Trophoblast cell (in vitro differentiated cells and primary cell): ENCODE measurements around the gene CTRB1.
A peak's percentile ranks its signal among the peaks of the same experiment; 100 is the strongest.

Experiments used
- DNase-seq, 2 donors: peaks; one replicate each; pipeline ENCODE4 v3.0.0-alpha.2; 2016
- H2AFZ ChIP-seq: 2 replicates; pipeline ENCODE4 v1.6.1; 2013; ENCODE audit warnings: low read length, moderate library complexity, mild to moderate bottlenecking; ENCODE audit not compliant: insufficient read depth, poor library complexity
- H2AK5ac ChIP-seq: 2 replicates; pipeline ENCODE4 v1.6.1; 2013; ENCODE audit warnings: mild to moderate bottlenecking, low read length
- H2BK120ac ChIP-seq: 2 replicates; pipeline ENCODE4 v1.6.1; 2013; ENCODE audit warnings: low read length, mild to moderate bottlenecking, moderate library complexity; ENCODE audit not compliant: insufficient read depth, poor library complexity
- H2BK12ac ChIP-seq: 2 replicates; pipeline ENCODE4 v1.6.1; 2013; ENCODE audit warnings: mild to moderate bottlenecking, low read length, moderate library complexity
- H2BK5ac ChIP-seq: 2 replicates; pipeline ENCODE4 v1.6.1; 2013; ENCODE audit warnings: low read length, low read depth, moderate library complexity, mild to moderate bottlenecking; ENCODE audit not compliant: poor library complexity
- H3K14ac ChIP-seq: 2 replicates; pipeline ENCODE4 v1.6.1; 2013; ENCODE audit warnings: mild to moderate bottlenecking, low read length
- H3K18ac ChIP-seq: 2 replicates; pipeline ENCODE4 v1.6.1; 2013; ENCODE audit warnings: mild to moderate bottlenecking, low read length
- H3K23ac ChIP-seq: 2 replicates; pipeline ENCODE4 v1.6.1; 2013; ENCODE audit warnings: low read length
- H3K27ac ChIP-seq: 2 replicates; pipeline ENCODE4 v1.5.1; 2013; ENCODE audit warnings: low read depth, mild to moderate bottlenecking, inconsistent platforms, low read length, moderate library complexity
- H3K27me3 ChIP-seq: 2 replicates; pipeline ENCODE4 v1.6.1; 2013; ENCODE audit warnings: inconsistent platforms, mild to moderate bottlenecking, low read length, moderate library complexity; ENCODE audit not compliant: insufficient read depth
- H3K36me3 ChIP-seq, 2 experiments: 1 replicate in 1 of 2; 2 replicates in 1 of 2; pipeline ENCODE4 v1.6.1; 2013; ENCODE audit warnings: low read length in 2 of 2, mild to moderate bottlenecking in 2 of 2, moderate library complexity in 1 of 2; ENCODE audit not compliant: insufficient read depth in 2 of 2, control insufficient read depth in 1 of 2
- H3K4ac ChIP-seq: 2 replicates; pipeline ENCODE4 v1.6.1; 2013; ENCODE audit warnings: low read depth, mild to moderate bottlenecking, low read length, moderate library complexity
- H3K4me1 ChIP-seq, 2 experiments: 1 replicate in 1 of 2; 2 replicates in 1 of 2; pipeline ENCODE4 v1.6.1; 2013; ENCODE audit warnings: low read length in 2 of 2, mild to moderate bottlenecking in 2 of 2, moderate library complexity in 1 of 2; ENCODE audit not compliant: insufficient read depth in 2 of 2, control insufficient read depth in 1 of 2
- H3K4me2 ChIP-seq: 2 replicates; pipeline ENCODE4 v1.6.1; 2013; ENCODE audit warnings: inconsistent platforms, mild to moderate bottlenecking, low read length, moderate library complexity
- H3K4me3 ChIP-seq: 2 replicates; pipeline ENCODE4 v1.5.1; 2013; ENCODE audit warnings: mild to moderate bottlenecking, low read depth, low read length, inconsistent platforms
- H3K79me1 ChIP-seq: one replicate; pipeline ENCODE4 v1.6.1; 2013; ENCODE audit warnings: low read length
- H3K79me2 ChIP-seq: 2 replicates; pipeline ENCODE4 v1.6.1; 2013; ENCODE audit warnings: low read length, mild to moderate bottlenecking; ENCODE audit not compliant: control insufficient read depth, insufficient read depth, poor library complexity
- H3K9ac ChIP-seq: 2 replicates; pipeline ENCODE4 v1.6.1; 2013; ENCODE audit warnings: mild to moderate bottlenecking, low read length
- H3K9me3 ChIP-seq: 2 replicates; pipeline ENCODE4 v1.6.1; 2013; ENCODE audit warnings: low read depth, mild to moderate bottlenecking, control low read depth, inconsistent platforms, low read length; ENCODE audit not compliant: insufficient read depth
- H4K12ac ChIP-seq: 2 replicates; pipeline ENCODE4 v1.6.1; 2013; ENCODE audit warnings: low read depth, mild to moderate bottlenecking, low read length, moderate library complexity
- H4K8ac ChIP-seq: 2 replicates; pipeline ENCODE4 v1.6.1; 2013; ENCODE audit warnings: low read depth, mild to moderate bottlenecking, low read length, moderate library complexity
- H4K91ac ChIP-seq: one replicate; pipeline ENCODE4 v1.6.1; 2013; ENCODE audit warnings: low read depth, mild to moderate bottlenecking, low read length, moderate library complexity
- WGBS: extraction: QIAGEN DNeasy Blood & Tissue Kit; methylation state at CpG from one replicate; pipeline ENCODE4 v1.1.7; 2013; ENCODE audit warnings: missing lambda C conversion rate; ENCODE audit not compliant: insufficient read length, insufficient coverage; ENCODE audit errors: extremely low coverage; 5-methylcytosine and 5-hydroxymethylcytosine counted together

The CTRB1 gene

GRCh38 chr16:75252049-75252864 is 33.5 kb downstream of the CTRB1 start:
- Histone ChIP-seq H2BK120ac (peak overlapping the region; percentile 98), H3K18ac (peak overlapping the region; percentile 98), H4K12ac (peak overlapping the region; percentile 64), H3K9me3 (no peaks in the 10 kb centered on the region), H4K8ac (peak overlapping the region; percentile 82), H3K79me2 (peaks cover 68% of the 10 kb centered on the region), H3K36me3 (peaks cover 15 to 18% of the 10 kb centered on the region in 2 experiments), H3K4me3 (no peak overlapping the region), H2AK5ac (peak overlapping the region; percentile 98), H2BK12ac (peak overlapping the region; percentile 95), H3K4me1 (peaks cover 78% of the 10 kb centered on the region in 2 experiments), H3K27me3 (no peaks in the 10 kb centered on the region), H4K91ac (peak overlapping the region; percentile 99), H2BK5ac (peak overlapping the region; percentile 97), H3K23ac (no peak overlapping the region), H2AFZ (peak overlapping the region; percentile 33), H3K27ac (peak overlapping the region; percentile 99), H3K9ac (peak overlapping the region; percentile 16), H3K14ac (peak overlapping the region; percentile 99), H3K4ac (peak overlapping the region; percentile 90), H3K4me2 (peak overlapping the region; percentile 22), H3K79me1 (peaks cover 58% of the 10 kb centered on the region)
- no CpG with 5 or more reads among the region's 24 CpGs for WGBS
- no peak for DNase-seq

- peak overlapping the region; percentile 90 for H3K4ac ChIP-seq
- WGBS: no CpG with 5 or more reads among the region's 15 CpGs
- H3K27ac ChIP-seq: peak overlapping the region; percentile 99
- H3K79me2 ChIP-seq: peaks cover 65% of the 10 kb centered on the region
- H4K91ac ChIP-seq: peak overlapping the region; percentile 99
- H3K4me2 ChIP-seq: peak overlapping the region; percentile 28
- H3K18ac ChIP-seq: peak overlapping the region; percentile 98
- peak overlapping the region; percentile 47 for H2AFZ ChIP-seq
- H3K79me1 ChIP-seq: peaks cover 61% of the 10 kb centered on the region
- H3K9me3 ChIP-seq: no peaks in the 10 kb centered on the region
- peaks cover 77% of the 10 kb centered on the region in 2 experiments for H3K4me1 ChIP-seq
- H2BK120ac ChIP-seq: peak overlapping the region; percentile 98
- H3K14ac ChIP-seq: peak overlapping the region; percentile 99
- peaks cover 7 to 13% of the 10 kb centered on the region in 2 experiments for H3K36me3 ChIP-seq
- H2AK5ac ChIP-seq: peak overlapping the region; percentile 98
- H3K4me3 ChIP-seq: no peak overlapping the region
- no peak overlapping the region for H3K9ac ChIP-seq
- peak overlapping the region; percentile 68 for H4K12ac ChIP-seq
- peak in 1 of 2 donors; percentile 39 for DNase-seq
- H2BK5ac ChIP-seq: peak overlapping the region; percentile 97
- H4K8ac ChIP-seq: peak overlapping the region; percentile 96
- H3K23ac ChIP-seq: no peak overlapping the region
- H2BK12ac ChIP-seq: peak overlapping the region; percentile 95
- H3K27me3 ChIP-seq: no peaks in the 10 kb centered on the region
These were observed 34.4 kb downstream of the CTRB1 start for GRCh38 chr16:75252946-75253911.

- Histone ChIP-seq H4K8ac (peak overlapping the region; percentile 69), H3K79me2 (peaks cover 60% of the 10 kb centered on the region), H3K27me3 (no peaks in the 10 kb centered on the region), H3K4ac (peak overlapping the region; percentile 49), H3K36me3 (peaks cover 0 to 4% of the 10 kb centered on the region in 2 experiments), H3K23ac (no peak overlapping the region), H2AFZ (no peak overlapping the region), H3K27ac (peak overlapping the region; percentile 87), H3K4me2 (peak overlapping the region; percentile 6), H3K18ac (peak overlapping the region; percentile 71), H4K91ac (peak overlapping the region; percentile 86), H3K4me3 (no peak overlapping the region), H2BK120ac (peak overlapping the region; percentile 80), H2AK5ac (no peak overlapping the region), H2BK5ac (peak overlapping the region; percentile 83), H3K9me3 (no peaks in the 10 kb centered on the region), H3K14ac (peak overlapping the region; percentile 71), H3K79me1 (peaks cover 54% of the 10 kb centered on the region), H2BK12ac (peak overlapping the region; percentile 85), H3K9ac (no peak overlapping the region), H4K12ac (no peak overlapping the region), H3K4me1 (peaks cover 72 to 76% of the 10 kb centered on the region in 2 experiments)
- peak; percentile 97 to 98 for DNase-seq
- no CpG with 5 or more reads among the region's 5 CpGs for WGBS
These were observed 35.6 kb downstream of the CTRB1 start for GRCh38 chr16:75254359-75254837.

- peak overlapping the region; percentile 45 for H3K27ac ChIP-seq
- no peak overlapping the region for H4K12ac ChIP-seq
- peak overlapping the region; percentile 1 for H3K14ac ChIP-seq
- H2BK120ac ChIP-seq: peak overlapping the region; percentile 2
- no peak overlapping the region for H3K23ac ChIP-seq
- WGBS: no CpG with 5 or more reads among the region's 12 CpGs
- H2AK5ac ChIP-seq: no peak overlapping the region
- H3K9me3 ChIP-seq: peaks cover 2% of the 10 kb centered on the region
- no peaks in the 10 kb centered on the region for H3K27me3 ChIP-seq
- H2BK12ac ChIP-seq: peak overlapping the region; percentile 14
- peaks cover 66 to 70% of the 10 kb centered on the region in 2 experiments for H3K4me1 ChIP-seq
- peaks cover 44% of the 10 kb centered on the region for H3K79me1 ChIP-seq
- H4K91ac ChIP-seq: peak overlapping the region; percentile 8
- no peak overlapping the region for H4K8ac ChIP-seq
- H3K4me2 ChIP-seq: no peak overlapping the region
- DNase-seq: no peak
- peak overlapping the region; percentile 1 for H3K4ac ChIP-seq
- H2BK5ac ChIP-seq: peak overlapping the region; percentile 15
- H3K36me3 ChIP-seq: peaks cover 2% of the 10 kb centered on the region in 2 experiments
- H2AFZ ChIP-seq: no peak overlapping the region
- peaks cover 45% of the 10 kb centered on the region for H3K79me2 ChIP-seq
- no peak overlapping the region for H3K9ac ChIP-seq
- peak overlapping the region; percentile 33 for H3K18ac ChIP-seq
- H3K4me3 ChIP-seq: no peak overlapping the region
These were observed 37.3 kb downstream of the CTRB1 start for GRCh38 chr16:75256059-75256571.
